HEK293 (cell line): ENCODE results near the gene OCA2.

Source experiments
- CTCF ChIA-PET: fragments of 350-600 bp; formaldehyde crosslinking; extraction: SDS; loops from one replicate; lab custom pipeline; 2021; ENCODE audit warnings: antibody characterized with exemption; lab: Yijun Ruan, JAX
- POLR2A ChIA-PET: fragments of 300-600 bp; formaldehyde crosslinking; extraction: SDS; loops from one replicate; lab custom pipeline; 2020; ENCODE audit warnings: antibody characterized with exemption, inconsistent platforms; lab: Yijun Ruan, JAX
- H3K27ac ChIP-seq: fragments of 200-500 bp; sonication (Bioruptor generic); 2 replicates; pipeline ENCODE4 v1.5.1; 2014; ENCODE audit warnings: low read depth, low read length, control low read depth, inconsistent platforms; ENCODE audit errors: extremely low read depth
- H3K36me3 ChIP-seq, 2 experiments: fragments of 200-500 bp in 1 of 2; sonication (Bioruptor generic) in 1 of 2; 1 replicate in 1 of 2; 2 replicates in 1 of 2; pipeline ENCODE4 v1.5.1; 2014 to 2017; ENCODE audit warnings: inconsistent platforms in 2 of 2, low read length in 2 of 2; ENCODE audit not compliant: control insufficient read depth in 2 of 2, insufficient read depth in 1 of 2
- H3K4me1 ChIP-seq: fragments of 200-500 bp; sonication (Bioruptor generic); 2 replicates; pipeline ENCODE4 v1.5.1; 2014; ENCODE audit warnings: mild to moderate bottlenecking, low read length, inconsistent platforms; ENCODE audit not compliant: control insufficient read depth, insufficient read depth
- H3K4me3 ChIP-seq: 2 replicates; pipeline ENCODE4 v1.5.1; 2011; ENCODE audit warnings: low read depth, mild to moderate bottlenecking, control low read depth, low read length, moderate library complexity
- H3K9me3 ChIP-seq: fragments of 200-500 bp; sonication (Bioruptor generic); 2 replicates; pipeline ENCODE4 v1.5.1; 2014; ENCODE audit warnings: low read depth, low read length, inconsistent platforms; ENCODE audit not compliant: control insufficient read depth, insufficient read depth
- ATF2 ChIP-seq: fragments of 450-650 bp; formaldehyde crosslinking; IDR thresholded peaks from 2 replicates; pipeline ENCODE4 v1.5.1; 2016; ENCODE audit warnings: missing biosample characterization, missing genetic modification characterization, low read depth
- EGR2 ChIP-seq: fragments of 450-650 bp; formaldehyde crosslinking; IDR thresholded peaks from 2 replicates; pipeline ENCODE4 v1.5.1; 2016; ENCODE audit warnings: low read depth, missing biosample characterization, missing genetic modification characterization
- GLIS2 ChIP-seq: fragments of 450-650 bp; formaldehyde crosslinking; IDR thresholded peaks from 2 replicates; pipeline ENCODE4 v1.5.1; 2016; ENCODE audit warnings: missing biosample characterization, missing genetic modification characterization
- IKZF3 ChIP-seq: fragments of 450-650 bp; IDR thresholded peaks from 2 replicates; pipeline ENCODE4 v1.5.0; 2018; ENCODE audit warnings: missing biosample characterization, mild to moderate bottlenecking, missing genetic modification characterization, moderate library complexity
- MYNN ChIP-seq: fragments of 450-650 bp; formaldehyde crosslinking; IDR thresholded peaks from 2 replicates; pipeline ENCODE4 v1.5.1; 2016; ENCODE audit warnings: missing biosample characterization, missing genetic modification characterization, borderline replicate concordance
- PRDM6 ChIP-seq: fragments of 450-650 bp; formaldehyde crosslinking; IDR thresholded peaks from 2 replicates; pipeline ENCODE4 v1.5.1; 2017; ENCODE audit warnings: missing biosample characterization, missing genetic modification characterization
- ZBTB10 ChIP-seq: fragments of 450-650 bp; formaldehyde crosslinking; IDR thresholded peaks from 2 replicates; pipeline ENCODE4 v1.5.1; 2016; ENCODE audit warnings: missing biosample characterization, missing genetic modification characterization
- ZBTB21 ChIP-seq: fragments of 450-650 bp; formaldehyde crosslinking; IDR thresholded peaks from 2 replicates; pipeline ENCODE4 v1.5.1; 2017; ENCODE audit warnings: missing biosample characterization, missing genetic modification characterization
- ZBTB44 ChIP-seq: fragments of 450-650 bp; IDR thresholded peaks from 2 replicates; pipeline ENCODE4 v1.5.1; 2018; ENCODE audit warnings: missing biosample characterization, mild to moderate bottlenecking, missing genetic modification characterization
- ZEB2 ChIP-seq: fragments of 450-650 bp; formaldehyde crosslinking; IDR thresholded peaks from 2 replicates; pipeline ENCODE4 v1.5.1; 2016; ENCODE audit warnings: missing biosample characterization, missing genetic modification characterization
- ZNF10 ChIP-seq: fragments of 450-650 bp; formaldehyde crosslinking; IDR thresholded peaks from 2 replicates; pipeline ENCODE4 v1.5.1; 2017; ENCODE audit warnings: missing biosample characterization, missing genetic modification characterization
- ZNF133 ChIP-seq: fragments of 450-650 bp; formaldehyde crosslinking; IDR thresholded peaks from 2 replicates; pipeline ENCODE4 v1.5.1; 2016; ENCODE audit warnings: missing biosample characterization, missing genetic modification characterization
- ZNF138 ChIP-seq: fragments of 450-650 bp; formaldehyde crosslinking; IDR thresholded peaks from 2 replicates; pipeline ENCODE4 v1.5.1; 2016; ENCODE audit warnings: missing biosample characterization, missing genetic modification characterization, borderline replicate concordance
- ZNF155 ChIP-seq: fragments of 450-650 bp; formaldehyde crosslinking; IDR thresholded peaks from 2 replicates; pipeline ENCODE4 v1.5.1; 2016; ENCODE audit warnings: missing biosample characterization, missing genetic modification characterization
- ZNF433 ChIP-seq: fragments of 450-650 bp; formaldehyde crosslinking; IDR thresholded peaks from 2 replicates; pipeline ENCODE4 v1.5.1; 2016; ENCODE audit warnings: missing biosample characterization, missing genetic modification characterization, low read depth
- ZNF518A ChIP-seq: fragments of 450-650 bp; formaldehyde crosslinking; conservative IDR thresholded peaks from 2 replicates; pipeline ENCODE4 v1.5.1; 2016; ENCODE audit warnings: low read depth, missing biosample characterization, missing genetic modification characterization
- ZNF621 ChIP-seq: fragments of 450-650 bp; formaldehyde crosslinking; IDR thresholded peaks from 2 replicates; pipeline ENCODE4 v1.5.1; 2017; ENCODE audit warnings: missing biosample characterization, missing genetic modification characterization
- ZNF624 ChIP-seq: fragments of 450-650 bp; formaldehyde crosslinking; IDR thresholded peaks from 2 replicates; pipeline ENCODE4 v1.5.1; 2017; ENCODE audit warnings: missing biosample characterization, missing genetic modification characterization
- ZNF768 ChIP-seq: fragments of 450-650 bp; formaldehyde crosslinking; IDR thresholded peaks from 2 replicates; pipeline ENCODE4 v1.5.1; 2018; ENCODE audit warnings: missing biosample characterization, mild to moderate bottlenecking, missing genetic modification characterization

OCA2 gene

GRCh38 chr15:27939246-27939645 is 159.9 kb downstream of the OCA2 start:
- no peak overlapping the region for H3K27ac ChIP-seq
- no peak overlapping the region for H3K4me3 ChIP-seq
- no peaks in the 10 kb centered on the region for H3K36me3 ChIP-seq
- POLR2A ChIA-PET: no interaction called here
- no peaks in the 10 kb centered on the region for H3K9me3 ChIP-seq
- TF ChIP-seq PRDM6 (tag by site-specific recombination): no peak
- no peak for TF ChIP-seq ZBTB44
- no peak for TF ChIP-seq ZEB2
- TF ChIP-seq ZNF138 (tag by site-specific recombination): no peak
- TF ChIP-seq MYNN (tag by site-specific recombination): no peak
- TF ChIP-seq ZNF155 (tag by site-specific recombination): no peak
- TF ChIP-seq ATF2: no peak
- no peak for TF ChIP-seq IKZF3 (tag by site-specific recombination)
- TF ChIP-seq ZBTB10 (tag by site-specific recombination): no peak
- no peak for TF ChIP-seq ZBTB21 (tag by site-specific recombination)
- TF ChIP-seq ZNF624 (tag by site-specific recombination): no peak
- no peak for TF ChIP-seq GLIS2 (tag by site-specific recombination)
- TF ChIP-seq ZNF433 (tag by site-specific recombination): no peak
- no peak for TF ChIP-seq EGR2 (tag by site-specific recombination)
- no peak for TF ChIP-seq ZNF133
- no peak for TF ChIP-seq ZNF518A (tag by site-specific recombination)
- TF ChIP-seq ZNF621 (tag by site-specific recombination): no peak
- TF ChIP-seq ZNF768 (tag by site-specific recombination): no peak
- TF ChIP-seq ZNF10: no peak
- CTCF ChIA-PET: interaction anchor here (0.6 to 0.8 kb wide), 2 partner anchors 11 to 1993 kb away, joined by 3 read pairs; no protein-coding TSS in a partner anchor
- no peaks in the 10 kb centered on the region for H3K4me1 ChIP-seq
